Osteocyte (in vitro differentiated cells): Measurements from ENCODE around the gene PLXNA1. TPM values are rescaled to one million over a fixed set of nuclear protein-coding genes. Genes with fewer than 3 reads are reported as not detected.

Experiments used
- DNase-seq: peaks from one replicate; pipeline ENCODE4 v3.0.0; 2021; ENCODE audit warnings: mixed read lengths; ENCODE audit not compliant: unreplicated experiment; ENCODE audit errors: extremely low spot score
- H3K27ac Mint-ChIP-seq: one replicate; pipeline ENCODE4 v1.8.0; 2021; ENCODE audit warnings: mild to moderate bottlenecking, mixed read lengths; ENCODE audit not compliant: unreplicated experiment
- H3K27me3 Mint-ChIP-seq: one replicate; pipeline ENCODE4 v1.8.0; 2021; ENCODE audit warnings: mixed read lengths; ENCODE audit not compliant: unreplicated experiment
- H3K36me3 Mint-ChIP-seq: one replicate; pipeline ENCODE4 v1.8.0; 2021; ENCODE audit warnings: mixed read lengths; ENCODE audit not compliant: unreplicated experiment
- H3K4me1 Mint-ChIP-seq: one replicate; pipeline ENCODE4 v1.8.0; 2021; ENCODE audit warnings: mixed read lengths; ENCODE audit not compliant: unreplicated experiment
- H3K4me3 Mint-ChIP-seq: one replicate; pipeline ENCODE4 v1.8.0; 2021; ENCODE audit warnings: mild to moderate bottlenecking, moderate library complexity, mixed read lengths; ENCODE audit not compliant: unreplicated experiment
- H3K9me3 Mint-ChIP-seq: one replicate; pipeline ENCODE4 v1.8.0; 2021; ENCODE audit warnings: mixed read lengths; ENCODE audit not compliant: unreplicated experiment
- total RNA-seq: library from RNA; stranded (reverse); gene quantifications from 2 replicates; pipeline ENCODE4 v1.2.1, GENCODE V29; 2021
- TF ChIP-seq, protein P1 (sequence below): fragments of 200-600 bp; sonication (generic); IDR thresholded peaks from 2 replicates; pipeline ENCODE4 v1.5.0; 2021; ENCODE audit warnings: antibody characterized with exemption, mild to moderate bottlenecking, moderate library complexity

The PLXNA1 gene
- total RNA-seq, 1 donor from 2014 or later = 60.5 TPM

DNA sequence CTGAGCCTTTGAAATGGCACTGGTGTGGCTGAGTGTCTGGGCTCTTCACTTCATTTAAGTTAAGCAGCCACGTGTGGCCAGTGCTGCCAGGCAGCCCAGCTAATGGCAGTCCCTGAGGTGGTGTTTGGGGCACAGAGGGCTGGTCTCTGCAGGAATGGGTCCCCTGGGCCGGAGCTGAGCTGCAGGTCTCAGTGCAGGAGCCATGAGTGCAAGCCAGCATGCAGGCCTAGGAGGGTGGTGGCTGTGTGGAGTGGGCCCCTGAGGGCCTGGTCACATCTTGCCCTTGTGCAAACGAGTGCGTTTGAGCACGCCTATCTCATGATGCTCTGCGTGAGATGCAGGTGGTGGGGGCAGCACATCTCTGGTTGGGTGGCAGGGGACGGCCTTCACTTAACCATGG is 48.9 kb downstream of the PLXNA1 start:
- H3K9me3 Mint-ChIP-seq = no peaks in the 10 kb centered on the region
- TF ChIP-seq, protein P1, sequence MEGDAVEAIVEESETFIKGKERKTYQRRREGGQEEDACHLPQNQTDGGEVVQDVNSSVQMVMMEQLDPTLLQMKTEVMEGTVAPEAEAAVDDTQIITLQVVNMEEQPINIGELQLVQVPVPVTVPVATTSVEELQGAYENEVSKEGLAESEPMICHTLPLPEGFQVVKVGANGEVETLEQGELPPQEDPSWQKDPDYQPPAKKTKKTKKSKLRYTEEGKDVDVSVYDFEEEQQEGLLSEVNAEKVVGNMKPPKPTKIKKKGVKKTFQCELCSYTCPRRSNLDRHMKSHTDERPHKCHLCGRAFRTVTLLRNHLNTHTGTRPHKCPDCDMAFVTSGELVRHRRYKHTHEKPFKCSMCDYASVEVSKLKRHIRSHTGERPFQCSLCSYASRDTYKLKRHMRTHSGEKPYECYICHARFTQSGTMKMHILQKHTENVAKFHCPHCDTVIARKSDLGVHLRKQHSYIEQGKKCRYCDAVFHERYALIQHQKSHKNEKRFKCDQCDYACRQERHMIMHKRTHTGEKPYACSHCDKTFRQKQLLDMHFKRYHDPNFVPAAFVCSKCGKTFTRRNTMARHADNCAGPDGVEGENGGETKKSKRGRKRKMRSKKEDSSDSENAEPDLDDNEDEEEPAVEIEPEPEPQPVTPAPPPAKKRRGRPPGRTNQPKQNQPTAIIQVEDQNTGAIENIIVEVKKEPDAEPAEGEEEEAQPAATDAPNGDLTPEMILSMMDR = no peak
- no peak for DNase-seq
- H3K27me3 Mint-ChIP-seq = no peaks in the 10 kb centered on the region
- H3K4me1 Mint-ChIP-seq = peaks cover 17% of the 10 kb centered on the region
- H3K36me3 Mint-ChIP-seq = peaks cover 19% of the 10 kb centered on the region
- H3K4me3 Mint-ChIP-seq = no peak overlapping the region
- H3K27ac Mint-ChIP-seq = no peak overlapping the region

DNA sequence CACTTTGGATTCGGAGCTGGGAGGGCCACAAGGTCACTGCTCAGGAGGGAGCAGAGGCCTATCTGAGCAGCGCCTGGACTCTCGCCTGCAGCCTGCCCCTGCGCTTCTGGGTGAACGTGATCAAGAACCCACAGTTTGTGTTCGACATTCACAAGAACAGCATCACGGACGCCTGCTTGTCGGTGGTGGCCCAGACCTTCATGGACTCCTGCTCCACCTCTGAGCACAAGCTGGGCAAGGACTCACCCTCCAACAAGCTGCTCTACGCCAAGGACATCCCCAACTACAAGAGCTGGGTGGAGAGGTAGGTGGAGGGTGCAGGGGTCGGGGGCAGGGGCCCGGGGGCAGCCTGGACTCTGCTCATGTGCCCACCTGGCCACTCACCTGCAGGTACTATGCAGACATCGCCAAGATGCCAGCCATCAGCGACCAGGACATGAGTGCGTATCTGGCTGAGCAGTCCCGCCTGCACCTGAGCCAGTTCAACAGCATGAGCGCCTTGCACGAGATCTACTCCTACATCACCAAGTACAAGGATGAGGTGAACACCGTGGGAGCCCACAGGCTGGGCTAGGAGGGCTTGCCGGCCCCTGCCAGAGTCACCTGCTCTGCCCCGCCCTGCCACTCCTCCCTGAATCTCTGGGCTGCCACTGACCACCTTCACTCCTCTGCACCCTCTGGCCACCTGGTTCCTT is 49.5 kb downstream of the PLXNA1 start:
- Mint-ChIP-seq H3K27me3 (no peaks in the 10 kb centered on the region), H3K36me3 (peaks cover 19% of the 10 kb centered on the region), H3K27ac (no peak overlapping the region), H3K4me3 (no peak overlapping the region), H3K9me3 (no peaks in the 10 kb centered on the region), H3K4me1 (peaks cover 21% of the 10 kb centered on the region)
- TF ChIP-seq, protein P1 = no peak
- no peak for DNase-seq

Other genes with a start within 250 kb of the PLXNA1 start
- gene PRR23E, start 210.0 kb downstream of the PLXNA1 start, total RNA-seq = not detected in 2 replicates